H1 (cell line): ENCODE results near the gene ARL6IP6. TPM values are rescaled to one million over a fixed set of nuclear protein-coding genes. Genes with fewer than 3 reads are reported as not detected.

Experiments
- ATF3 ChIP-seq: IDR thresholded peaks from 2 replicates; pipeline ENCODE4 v1.6.1; 2011; ENCODE audit warnings: low read depth, mild to moderate bottlenecking, low read length; ENCODE audit not compliant: insufficient read depth
- CHD7 ChIP-seq: fragments of 300-600 bp; sonication (generic); IDR thresholded peaks from 2 replicates; pipeline ENCODE4 v1.7.1; 2012; ENCODE audit warnings: low read length, moderate library complexity, mild to moderate bottlenecking, inconsistent platforms; ENCODE audit not compliant: insufficient replicate concordance
- CREB1 ChIP-seq: IDR thresholded peaks from 2 replicates; pipeline ENCODE4 v1.6.1; 2012; ENCODE audit warnings: inconsistent platforms
- FOSL1 ChIP-seq: IDR thresholded peaks from 2 replicates; pipeline ENCODE4 v1.6.1; 2011; ENCODE audit warnings: mild to moderate bottlenecking, low read depth, low read length, moderate library complexity; ENCODE audit not compliant: insufficient read depth
- JUND ChIP-seq: IDR thresholded peaks from 2 replicates; pipeline ENCODE4 v1.6.1; 2011; ENCODE audit warnings: mild to moderate bottlenecking, improper control_type of control experiment, low read length
- NANOG ChIP-seq: IDR thresholded peaks from 2 replicates; pipeline ENCODE4 v1.6.1; 2011; ENCODE audit warnings: low read length, low read depth, mild to moderate bottlenecking, inconsistent platforms; ENCODE audit not compliant: insufficient read depth, poor library complexity, severe bottlenecking
- PHF8 ChIP-seq: fragments of 200-600 bp; sonication (generic); conservative IDR thresholded peaks from 2 replicates; pipeline ENCODE4 v1.7.1; 2012; ENCODE audit warnings: low read depth, mild to moderate bottlenecking, inconsistent platforms, low read length, moderate library complexity
- POLR2AphosphoS5 ChIP-seq: IDR thresholded peaks from 2 replicates; pipeline ENCODE4 v1.6.1; 2011; ENCODE audit warnings: low read depth, low read length
- RNF2 ChIP-seq: fragments of 200-900, 300-1000 bp; sonication (generic); IDR thresholded peaks from 2 replicates; pipeline ENCODE4 v1.7.1; 2016; ENCODE audit warnings: borderline replicate concordance, low read depth, mild to moderate bottlenecking, antibody characterized with exemption, low read length; ENCODE audit not compliant: poor library complexity, severe bottlenecking; ENCODE audit errors: missing control alignments
- SIN3A ChIP-seq, 2 experiments: IDR thresholded peaks in 1 of 2; conservative IDR thresholded peaks in 1 of 2; 2 replicates each; pipeline ENCODE4 v1.6.1; 2011 to 2012; ENCODE audit warnings: low read length in 2 of 2, improper control_type of control experiment in 1 of 2, low read depth in 1 of 2, mild to moderate bottlenecking in 1 of 2
- TBP ChIP-seq: IDR thresholded peaks from 2 replicates; pipeline ENCODE4 v1.6.1; 2011; ENCODE audit warnings: low read depth, low read length, improper control_type of control experiment
- polyA plus RNA-seq, 7 experiments: library from polyadenylated mRNA; depleted of rRNA in 3 of 7; stranded (reverse) in 5 of 7; unstranded in 2 of 7; fragments of >200 nt in 5 of 7; fragments of 200-250 nt in 2 of 7; gene quantifications; 1 replicate in 5 of 7; 2 replicates in 1 of 7; 4 replicates in 1 of 7; pipeline versions ENCODE4 v1.2.1 to v1.2.3, GENCODE V29; 2011 to 2013; ENCODE audit warnings: missing spikeins in 2 of 7, mixed read lengths in 2 of 7
- total RNA-seq: library from RNA; stranded (reverse); fragmentation: NEBNext Ultra II Directional; extraction: Animal tissue kit (Norgen Biotek cat#: 25700); gene quantifications from 2 replicates; pipeline ENCODE4 v1.2.1, GENCODE V29; 2021

The ARL6IP6 gene
- total and polyA plus RNA-seq, 2 of the 8 experiments (the other 6 are each of a cell fraction or from before 2014, with no cell fraction given): 47.3 to 92.9 TPM

- TF ChIP-seq CHD7 (no peak), JUND (no peak), CREB1 (no peak), POLR2AphosphoS5 (no peak), TBP (no peak), PHF8 (no peak), SIN3A (conservative IDR thresholded peaks at IDR 0.05 in 1 of 2, IDR thresholded peaks at IDR 0.05 in 1 of 2; ENCODE audit: low read depth in 1 of 2, low read length in 2 of 2) (no peak), ATF3 (no peak), NANOG (no peak), RNF2 (no peak), FOSL1 (no peak)
Observed at GRCh38 chr2:152796941-152797340, 78.5 kb downstream of the ARL6IP6 start (continued).
